CD4-positive, alpha-beta T cell treated with Interferon gamma for 1 hour (primary cell): ENCODE results near the gene CELF1.

Experiments used
- DNase-seq: peaks from one replicate; pipeline ENCODE4 v3.0.0-alpha.2; 2020

CELF1 gene

GRCh38 chr11:47507563-47508239 lies 45.2 kb downstream of the CELF1 start:
- no peak for DNase-seq

GRCh38 chr11:47506795-47507562 lies 46.0 kb downstream of the CELF1 start:
- DNase-seq = no peak

- DNase-seq = no peak
Observed at GRCh38 chr11:47506373-47506772, 46.6 kb downstream of the CELF1 start.

GRCh38 chr11:47504910-47505309 lies 48.0 kb downstream of the CELF1 start:
- no peak for DNase-seq

- DNase-seq = no peak
Observed at GRCh38 chr11:47503227-47503626, 49.7 kb downstream of the CELF1 start.

- DNase-seq = no peak
Observed at GRCh38 chr11:47502767-47503166, 50.2 kb downstream of the CELF1 start.

GRCh38 chr11:47501101-47501500 lies 51.8 kb downstream of the CELF1 start:
- DNase-seq = no peak

GRCh38 chr11:47500121-47500520 lies 52.8 kb downstream of the CELF1 start:
- no peak for DNase-seq

GRCh38 chr11:47499614-47500013 lies 53.3 kb downstream of the CELF1 start:
- DNase-seq = no peak

GRCh38 chr11:47499161-47499560 lies 53.8 kb downstream of the CELF1 start:
- no peak for DNase-seq

- DNase-seq = no peak
Observed at GRCh38 chr11:47498584-47499152, 54.3 kb downstream of the CELF1 start.

GRCh38 chr11:47498149-47498548 lies 54.8 kb downstream of the CELF1 start:
- DNase-seq = no peak

- DNase-seq = no peak
Observed at GRCh38 chr11:47496808-47497207, 56.1 kb downstream of the CELF1 start.

GRCh38 chr11:47495856-47496217 lies 57.1 kb downstream of the CELF1 start:
- no peak for DNase-seq

- DNase-seq = no peak
Observed at GRCh38 chr11:47495011-47495855, 57.7 kb downstream of the CELF1 start.

- DNase-seq = no peak
Observed at GRCh38 chr11:47489395-47489755, 63.6 kb downstream of the CELF1 start.

- DNase-seq = no peak
Observed at GRCh38 chr11:47488674-47489394, 64.1 kb downstream of the CELF1 start.

- no peak for DNase-seq
Observed at GRCh38 chr11:47488111-47488510, 64.8 kb downstream of the CELF1 start.

GRCh38 chr11:47487421-47487820 lies 65.5 kb downstream of the CELF1 start:
- no peak for DNase-seq

- no peak for DNase-seq
Observed at GRCh38 chr11:47485107-47485506, 67.8 kb downstream of the CELF1 start.

GRCh38 chr11:47483457-47483856 lies 69.5 kb downstream of the CELF1 start:
- no peak for DNase-seq

GRCh38 chr11:47480762-47481161 lies 72.2 kb downstream of the CELF1 start:
- DNase-seq = no peak
